ENCODE results near the gene REXO5.

- TF ChIP-seq PAX5 (IDR thresholded peaks at IDR 0.05; ENCODE audit: borderline replicate concordance, low read depth, low read length) (no peak), CHD1 (IDR thresholded peaks at IDR 0.05; ENCODE audit: low read depth, low read length) (no peak), ZNF274 (IDR thresholded peaks at IDR 0.05; ENCODE audit: insufficient read depth, insufficient read length) (no peak), HCFC1 (IDR thresholded peaks at IDR 0.05; ENCODE audit: low read length) (no peak), MAX (IDR thresholded peaks at IDR 0.05; ENCODE audit: low read depth, low read length) (no peak), SMC3 (IDR thresholded peaks at IDR 0.05; ENCODE audit: borderline replicate concordance, low read length) (no peak), RAD51 (IDR thresholded peaks at IDR 0.05) (no peak), CTCF (IDR thresholded peaks at IDR 0.05 in 2 of 3, conservative IDR thresholded peaks at IDR 0.05 in 1 of 3; ENCODE audit: control insufficient read depth in 2 of 3, extremely low read depth in 1 of 3, insufficient read depth in 1 of 3, low read depth in 3 of 3, low read length in 3 of 3) (no peak), ZNF622 (IDR thresholded peaks at IDR 0.05) (no peak), BRCA1 (IDR thresholded peaks at IDR 0.05; ENCODE audit: low read depth, low read length) (no peak), CREB1 (IDR thresholded peaks at IDR 0.05; ENCODE audit: low read depth) (no peak), NFIC (IDR thresholded peaks at IDR 0.05; ENCODE audit: low read depth, low read length) (no peak)
Observed at GRCh38 chr16:20887207-20887606, 80.9 kb downstream of the REXO5 start.
